Thyroid gland (tissue), 4 donors: ENCODE data around the gene PRPF40B. TPM values are rescaled to one million over a fixed set of nuclear protein-coding genes. Genes with fewer than 3 reads are reported as not detected.
"Not testable (repeated sequence)": the region's sequence is repeated elsewhere in the genome, so short reads cannot be mapped to it uniquely, and the experiment has no call there.

Source experiments
- DNase-seq, 2 donors: peaks; one replicate each; pipeline ENCODE4 v3.0.0-alpha.2; 2019
- H3K27ac ChIP-seq, 3 donors: fragments of 200-600 bp; sonication (generic); 1 replicate in 2 of 3; 2 replicates in 1 of 3; pipeline ENCODE4 v1.5.1; 2016 to 2019; ENCODE audit warnings: mild to moderate bottlenecking in 1 of 3, moderate library complexity in 1 of 3
- H3K27me3 ChIP-seq: fragments of 200-600 bp; sonication (generic); one replicate; pipeline ENCODE4 v1.5.1; 2019
- H3K36me3 ChIP-seq, 2 donors: fragments of 200-600 bp; sonication (generic); one replicate each; pipeline ENCODE4 v1.5.1; 2016 to 2019
- H3K4me1 ChIP-seq, 2 donors: fragments of 200-600 bp; sonication (generic); one replicate each; pipeline ENCODE4 v1.5.1; 2017 to 2019
- H3K4me3 ChIP-seq, 3 donors: fragments of 200-600 bp; sonication (generic); replicated peaks in 1 of 3; 1 replicate in 2 of 3; 2 replicates in 1 of 3; pipeline ENCODE4 v1.5.1; 2016; ENCODE audit warnings: mild to moderate bottlenecking in 1 of 3
- H3K9me3 ChIP-seq: fragments of 200-600 bp; sonication (generic); one replicate; pipeline ENCODE4 v1.5.1; 2017
- POLR2A ChIP-seq, 2 donors: fragments of 450-650 bp; IDR thresholded peaks; one replicate each; pipeline ENCODE4 v1.6.1; 2017; ENCODE audit warnings: antibody characterized with exemption in 2 of 2, mild to moderate bottlenecking in 2 of 2, moderate library complexity in 1 of 2
- WGBS, 2 donors: methylation state at CpG; one replicate each; pipeline ENCODE4 v1.1.5; 2017; 5-methylcytosine and 5-hydroxymethylcytosine counted together
- intact Hi-C: fragments of 100-400 bp; cut with DNase I; formaldehyde crosslinking; loops from one replicate; pipeline ENCODE4 v1.15.1; 2023
- total RNA-seq, 4 donors: library from RNA; depleted of rRNA; stranded (reverse); fragments of >200 nt; gene quantifications; one replicate each; pipeline ENCODE4 v1.2.3, GENCODE V29; 2016
- TF ChIP-seq, protein P1 (sequence below), 6 experiments: fragments of 200-600 bp in 3 of 6; fragments of 450-650 bp in 3 of 6; sonication (generic) in 3 of 6; IDR thresholded peaks; one replicate each; pipeline ENCODE4 v1.5.1; 2016 to 2019; ENCODE audit warnings: antibody characterized with exemption in 6 of 6, mild to moderate bottlenecking in 2 of 6, inconsistent platforms in 1 of 6, moderate library complexity in 1 of 6

PRPF40B gene
- total RNA-seq, 4 donors from 2014 or later: 29.5 to 39.7 (median 34.4) TPM

- Histone ChIP-seq H3K36me3 (no peaks in the 10 kb centered on the region), H3K4me3 (no peak overlapping the region), H3K9me3 (no peaks in the 10 kb centered on the region), H3K4me1 (peaks cover 0 to 14% of the 10 kb centered on the region in 2 donors), H3K27ac (peak overlapping the region in 1 of 3 donors; percentile 31), H3K27me3 (no peaks in the 10 kb centered on the region)
- no peak for TF ChIP-seq POLR2A (IDR thresholded peaks at IDR 0.05)
- TF ChIP-seq, protein P1, sequence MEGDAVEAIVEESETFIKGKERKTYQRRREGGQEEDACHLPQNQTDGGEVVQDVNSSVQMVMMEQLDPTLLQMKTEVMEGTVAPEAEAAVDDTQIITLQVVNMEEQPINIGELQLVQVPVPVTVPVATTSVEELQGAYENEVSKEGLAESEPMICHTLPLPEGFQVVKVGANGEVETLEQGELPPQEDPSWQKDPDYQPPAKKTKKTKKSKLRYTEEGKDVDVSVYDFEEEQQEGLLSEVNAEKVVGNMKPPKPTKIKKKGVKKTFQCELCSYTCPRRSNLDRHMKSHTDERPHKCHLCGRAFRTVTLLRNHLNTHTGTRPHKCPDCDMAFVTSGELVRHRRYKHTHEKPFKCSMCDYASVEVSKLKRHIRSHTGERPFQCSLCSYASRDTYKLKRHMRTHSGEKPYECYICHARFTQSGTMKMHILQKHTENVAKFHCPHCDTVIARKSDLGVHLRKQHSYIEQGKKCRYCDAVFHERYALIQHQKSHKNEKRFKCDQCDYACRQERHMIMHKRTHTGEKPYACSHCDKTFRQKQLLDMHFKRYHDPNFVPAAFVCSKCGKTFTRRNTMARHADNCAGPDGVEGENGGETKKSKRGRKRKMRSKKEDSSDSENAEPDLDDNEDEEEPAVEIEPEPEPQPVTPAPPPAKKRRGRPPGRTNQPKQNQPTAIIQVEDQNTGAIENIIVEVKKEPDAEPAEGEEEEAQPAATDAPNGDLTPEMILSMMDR (IDR thresholded peaks at IDR 0.05): no peak
- intact Hi-C loops: no loop called here
- WGBS, 2 donors: 30 to 92% methylated on average over 2 of the region's 2 CpGs
- peak; percentile 45 to 62 for DNase-seq
These were observed 14.1 kb upstream of the PRPF40B start for GRCh38 chr12:49609059-49609874.

GRCh38 chr12:49609875-49610154 is 13.5 kb upstream of the PRPF40B start:
- WGBS, 2 donors: 76 to 80% methylated on average over 1 of the region's 1 CpG
- Histone ChIP-seq H3K36me3 (no peaks in the 10 kb centered on the region), H3K4me1 (peaks cover 0 to 14% of the 10 kb centered on the region in 2 donors), H3K9me3 (no peaks in the 10 kb centered on the region), H3K4me3 (no peak overlapping the region), H3K27me3 (no peaks in the 10 kb centered on the region), H3K27ac (no peak overlapping the region)
- TF ChIP-seq, protein P1 (IDR thresholded peaks at IDR 0.05): no peak
- TF ChIP-seq POLR2A (IDR thresholded peaks at IDR 0.05): no peak
- no peak for DNase-seq
- intact Hi-C loops: no loop called here

- intact Hi-C loops, H3K27me3 ChIP-seq, DNase-seq, H3K27ac ChIP-seq, H3K36me3 ChIP-seq, H3K4me3 ChIP-seq, H3K9me3 ChIP-seq: not testable (repeated sequence)
- 88 to 96% methylated on average over 4 of the region's 4 CpGs for WGBS, 2 donors
- peaks cover 0 to 14% of the 10 kb centered on the region in 2 donors for H3K4me1 ChIP-seq
These were observed 12.6 kb upstream of the PRPF40B start for GRCh38 chr12:49610785-49611184.

- Histone ChIP-seq H3K36me3 (no peaks in the 10 kb centered on the region), H3K27ac (no peak overlapping the region), H3K4me1 (peaks cover 0 to 14% of the 10 kb centered on the region in 2 donors), H3K27me3 (no peaks in the 10 kb centered on the region), H3K4me3 (no peak overlapping the region), H3K9me3 (no peaks in the 10 kb centered on the region)
- intact Hi-C loops: no loop called here
- TF ChIP-seq, protein P1 (IDR thresholded peaks at IDR 0.05): no peak
- TF ChIP-seq POLR2A (IDR thresholded peaks at IDR 0.05): no peak
- no peak for DNase-seq
These were observed 11.2 kb upstream of the PRPF40B start for GRCh38 chr12:49612210-49612609.

- intact Hi-C loops: no loop called here
- Histone ChIP-seq H3K27me3 (no peaks in the 10 kb centered on the region), H3K4me1 (no peaks in the 10 kb centered on the region), H3K27ac (no peak overlapping the region), H3K36me3 (no peaks in the 10 kb centered on the region), H3K4me3 (no peak overlapping the region), H3K9me3 (no peaks in the 10 kb centered on the region)
- TF ChIP-seq, protein P1 (IDR thresholded peaks at IDR 0.05): no peak
- TF ChIP-seq POLR2A (IDR thresholded peaks at IDR 0.05): no peak
- no peak for DNase-seq
- 91 to 97% methylated on average over 7 of the region's 7 CpGs for WGBS, 2 donors
These were observed 7.6 kb upstream of the PRPF40B start for GRCh38 chr12:49615725-49616124.
